Dendritic cell treated with granulocyte-macrophage colony-stimulating factor and Interleukin-4, amounts not matched to agents 40 ng/mL and 50 ng/mL, for 4 days (primary cell): ENCODE results near the gene LGR4.
A peak's percentile ranks its signal among the peaks of the same experiment; 100 is the strongest.
"Not testable (repeated sequence)": the region's sequence is repeated elsewhere in the genome, so short reads cannot be mapped to it uniquely, and the experiment has no call there.

Source experiments
- H3K27ac Mint-ChIP-seq: one replicate; pipeline ENCODE4 v1.8.0; 2022; ENCODE audit warnings: mild to moderate bottlenecking, mixed read lengths
- H3K27me3 Mint-ChIP-seq: one replicate; pipeline ENCODE4 v1.8.0; 2022; ENCODE audit warnings: mild to moderate bottlenecking, mixed read lengths
- H3K36me3 Mint-ChIP-seq: one replicate; pipeline ENCODE4 v1.8.0; 2022; ENCODE audit warnings: low read depth, mixed read lengths
- H3K4me1 Mint-ChIP-seq: one replicate; pipeline ENCODE4 v1.8.0; 2022; ENCODE audit warnings: low read depth, mixed read lengths
- H3K4me3 Mint-ChIP-seq: one replicate; pipeline ENCODE4 v1.8.0; 2022; ENCODE audit warnings: mild to moderate bottlenecking, moderate library complexity, mixed read lengths
- H3K9me3 Mint-ChIP-seq: one replicate; pipeline ENCODE4 v1.8.0; 2022; ENCODE audit warnings: mixed read lengths
- intact Hi-C: fragments of 100-400 bp; cut with micrococcal nuclease; formaldehyde crosslinking; loops from one replicate; pipeline ENCODE4 v1.15.0; 2022

Gene LGR4

GRCh38 chr11:27472398-27473016 lies at the start of gene LGR4:
Gene LGR4 (minus strand): TSS chr11:27472790. CDS start chr11:27472302, 488 bp downstream.
- peaks cover 7% of the 10 kb centered on the region for H3K36me3 Mint-ChIP-seq
- peaks cover 26% of the 10 kb centered on the region for H3K27me3 Mint-ChIP-seq
- H3K27ac Mint-ChIP-seq: peak within 1 kb of the TSS; percentile 82
- intact Hi-C loops: loop anchor here (2.0 kb wide), 1 partner anchor 34 kb away; the partner anchor contains the start of gene LIN7C
- H3K4me1 Mint-ChIP-seq: peaks cover 24% of the 10 kb centered on the region
- H3K4me3 Mint-ChIP-seq: peak within 1 kb of the TSS; percentile 87
- no peaks in the 10 kb centered on the region for H3K9me3 Mint-ChIP-seq

DNA sequence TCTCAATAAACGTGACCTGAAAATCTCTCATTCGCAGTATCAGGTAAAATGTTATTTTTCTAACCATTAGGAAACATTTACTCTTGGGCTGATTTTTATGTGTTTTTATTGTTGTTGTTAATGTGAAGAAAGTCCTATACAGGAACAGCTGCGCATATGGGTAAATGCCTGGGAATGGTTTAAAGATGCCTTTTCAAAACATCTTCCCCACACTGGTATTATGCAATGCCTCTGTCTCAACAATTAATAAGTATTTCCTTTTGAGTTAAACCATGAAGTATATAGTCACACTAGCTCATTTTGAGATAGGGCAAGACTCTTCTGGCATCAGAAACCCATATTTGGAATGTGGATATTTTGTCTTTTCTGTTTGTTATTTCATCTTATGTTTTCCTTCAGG lies 47.6 kb upstream of the LGR4 start:
- H3K9me3 Mint-ChIP-seq: no peaks in the 10 kb centered on the region
- peaks cover 3% of the 10 kb centered on the region for H3K27me3 Mint-ChIP-seq
- intact Hi-C loops: no loop called here
- no peak overlapping the region for H3K27ac Mint-ChIP-seq
- H3K4me3 Mint-ChIP-seq: no peak overlapping the region
- no peaks in the 10 kb centered on the region for H3K4me1 Mint-ChIP-seq
- H3K36me3 Mint-ChIP-seq: no peaks in the 10 kb centered on the region

DNA sequence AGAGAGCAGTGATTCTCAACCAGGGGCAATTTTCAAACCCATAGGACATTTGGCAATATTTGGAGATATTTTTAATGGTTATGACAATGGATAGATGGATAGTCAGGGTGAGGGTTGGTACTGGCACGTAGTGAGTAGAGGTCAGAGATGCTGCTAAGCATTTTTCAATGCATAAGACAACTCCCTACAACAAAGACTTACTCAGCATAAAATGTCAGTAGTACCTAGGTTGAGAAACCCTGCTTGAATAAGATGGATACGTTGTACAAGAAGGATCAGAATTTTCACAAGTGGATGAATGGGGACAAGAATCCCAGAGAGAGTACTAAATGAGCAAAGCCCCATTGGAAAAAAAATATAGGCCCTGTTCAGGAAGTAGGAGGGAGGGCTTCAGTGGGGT lies 45.9 kb upstream of the LGR4 start:
- H3K36me3 Mint-ChIP-seq: no peaks in the 10 kb centered on the region
- H3K4me3 Mint-ChIP-seq: no peak overlapping the region
- intact Hi-C loops: no loop called here
- no peaks in the 10 kb centered on the region for H3K9me3 Mint-ChIP-seq
- H3K4me1 Mint-ChIP-seq: no peaks in the 10 kb centered on the region
- H3K27ac Mint-ChIP-seq: no peak overlapping the region
- H3K27me3 Mint-ChIP-seq: peaks cover 3% of the 10 kb centered on the region

GRCh38 chr11:27517490-27517889 lies 44.9 kb upstream of the LGR4 start:
- H3K4me1 Mint-ChIP-seq, intact Hi-C loops, H3K9me3 Mint-ChIP-seq, H3K27ac Mint-ChIP-seq, H3K36me3 Mint-ChIP-seq, H3K27me3 Mint-ChIP-seq, H3K4me3 Mint-ChIP-seq: not testable (repeated sequence)

GRCh38 chr11:27514558-27514957 lies 42.0 kb upstream of the LGR4 start:
- Mint-ChIP-seq H3K4me3 (no peak overlapping the region), H3K9me3 (no peaks in the 10 kb centered on the region), H3K4me1 (peaks cover 5% of the 10 kb centered on the region), H3K27ac (no peak overlapping the region), H3K36me3 (no peaks in the 10 kb centered on the region), H3K27me3 (peaks cover 3% of the 10 kb centered on the region)
- intact Hi-C loops: no loop called here

DNA sequence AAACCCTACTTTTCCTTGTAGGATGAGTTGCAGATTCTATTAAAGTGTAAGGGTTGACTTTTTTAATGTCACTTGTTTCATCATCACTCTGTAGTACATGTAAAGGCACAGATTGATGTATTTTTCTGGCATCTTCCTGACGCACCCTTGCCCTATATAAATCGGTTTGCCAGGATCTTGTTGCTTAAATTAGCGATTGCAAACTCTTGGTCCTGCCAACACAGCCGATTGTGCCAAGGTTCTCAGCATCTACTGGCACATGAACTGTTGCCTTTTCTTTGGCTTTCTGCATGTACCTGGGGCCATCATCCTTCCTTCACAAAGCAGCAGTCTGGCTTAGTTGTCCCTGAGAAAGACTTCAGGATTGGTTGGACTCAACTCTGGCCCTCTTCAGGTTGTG lies 41.5 kb upstream of the LGR4 start:
- Mint-ChIP-seq H3K27ac (no peak overlapping the region), H3K4me1 (peaks cover 9% of the 10 kb centered on the region), H3K27me3 (peaks cover 3% of the 10 kb centered on the region), H3K9me3 (no peaks in the 10 kb centered on the region), H3K4me3 (no peak overlapping the region), H3K36me3 (no peaks in the 10 kb centered on the region)
- intact Hi-C loops: no loop called here

- Mint-ChIP-seq H3K27me3 (peaks cover 3% of the 10 kb centered on the region), H3K27ac (no peak overlapping the region), H3K36me3 (no peaks in the 10 kb centered on the region), H3K4me1 (peaks cover 16% of the 10 kb centered on the region), H3K4me3 (no peak overlapping the region), H3K9me3 (no peaks in the 10 kb centered on the region)
- intact Hi-C loops: no loop called here
Measured at GRCh38 chr11:27513389-27513788, 40.8 kb upstream of the LGR4 start.

DNA sequence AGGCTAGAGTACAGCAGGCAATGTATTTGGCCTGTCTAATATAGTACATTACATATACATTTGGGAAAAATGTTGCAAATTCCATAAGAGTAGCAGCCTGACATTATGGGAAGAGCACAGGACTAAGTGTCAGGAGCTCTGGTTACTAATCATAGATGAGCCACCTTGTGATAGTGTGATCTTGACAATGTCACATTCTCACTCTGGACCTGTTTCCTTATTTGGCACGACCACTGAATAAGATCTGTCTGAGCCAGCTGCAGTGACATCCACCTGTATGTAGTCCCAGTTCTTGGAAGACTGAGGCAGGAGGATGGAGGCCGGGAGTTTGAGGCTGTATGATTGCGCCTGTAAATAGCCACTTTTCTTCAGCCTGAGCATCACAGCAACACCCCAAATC lies 39.6 kb upstream of the LGR4 start:
- Mint-ChIP-seq H3K9me3 (no peaks in the 10 kb centered on the region), H3K27ac (no peak overlapping the region), H3K36me3 (no peaks in the 10 kb centered on the region), H3K4me1 (peaks cover 27% of the 10 kb centered on the region), H3K27me3 (no peaks in the 10 kb centered on the region), H3K4me3 (no peak overlapping the region)
- intact Hi-C loops: no loop called here

- Mint-ChIP-seq H3K4me1 (peaks cover 32% of the 10 kb centered on the region), H3K27me3 (no peaks in the 10 kb centered on the region), H3K36me3 (peaks cover 13% of the 10 kb centered on the region), H3K4me3 (no peak overlapping the region), H3K27ac (no peak overlapping the region), H3K9me3 (no peaks in the 10 kb centered on the region)
- intact Hi-C loops: no loop called here
Measured at GRCh38 chr11:27509908-27510307, 37.3 kb upstream of the LGR4 start.

- intact Hi-C loops: loop anchor here (2.0 kb wide), 2 partner anchors 35 to 145 kb away; partner anchors contain the start of genes CCDC34 and LGR4
- H3K36me3 Mint-ChIP-seq: peaks cover 18% of the 10 kb centered on the region
- no peaks in the 10 kb centered on the region for H3K27me3 Mint-ChIP-seq
- peak overlapping the region; percentile 97 for H3K27ac Mint-ChIP-seq
- peaks cover 38% of the 10 kb centered on the region for H3K4me1 Mint-ChIP-seq
- H3K4me3 Mint-ChIP-seq: peak overlapping the region; percentile 15
- H3K9me3 Mint-ChIP-seq: no peaks in the 10 kb centered on the region
Measured at GRCh38 chr11:27507557-27508322, 35.1 kb upstream of the LGR4 start.

- Mint-ChIP-seq H3K4me1 (peaks cover 38% of the 10 kb centered on the region), H3K27me3 (no peaks in the 10 kb centered on the region), H3K36me3 (peaks cover 25% of the 10 kb centered on the region), H3K27ac (peak within 1 kb of the TSS; percentile 97), H3K9me3 (no peaks in the 10 kb centered on the region), H3K4me3 (peak within 1 kb of the TSS; percentile 98)
- intact Hi-C loops: loop anchor here (2.0 kb wide), 2 partner anchors 34 to 144 kb away; partner anchors contain the start of genes CCDC34 and LGR4
Measured at GRCh38 chr11:27506200-27507182, 33.9 kb upstream of the LGR4 start, which contains the start of gene LIN7C. Gene LIN7C (minus strand): TSS chr11:27506769. CDS start chr11:27506752, 17 bp downstream.

DNA sequence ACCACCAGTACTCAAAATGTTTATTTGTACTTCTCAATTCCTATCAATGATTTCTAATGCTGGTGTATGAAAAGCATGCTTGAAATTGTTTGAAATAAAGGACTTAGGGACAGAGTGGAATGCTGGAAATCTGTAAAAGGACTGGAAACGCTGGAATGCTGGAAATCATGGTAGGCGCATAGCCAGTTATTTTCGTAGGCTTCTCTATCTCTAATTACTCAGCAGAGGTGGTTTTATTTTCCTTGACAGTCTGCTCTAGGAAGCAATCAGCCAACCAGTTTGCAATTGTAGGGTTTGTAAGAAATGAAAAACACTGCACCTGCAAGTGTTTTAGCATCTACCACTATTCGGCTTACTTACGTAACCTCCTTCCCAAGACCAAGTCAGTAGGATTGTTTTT lies 33.2 kb upstream of the LGR4 start:
- H3K27me3 Mint-ChIP-seq: no peaks in the 10 kb centered on the region
- no peaks in the 10 kb centered on the region for H3K9me3 Mint-ChIP-seq
- intact Hi-C loops: loop anchor here (2.0 kb wide), 2 partner anchors 33 to 143 kb away; partner anchors contain the start of genes CCDC34 and LGR4
- H3K36me3 Mint-ChIP-seq: peaks cover 27% of the 10 kb centered on the region
- peak overlapping the region; percentile 98 for H3K4me3 Mint-ChIP-seq
- peak overlapping the region; percentile 97 for H3K27ac Mint-ChIP-seq
- peaks cover 38% of the 10 kb centered on the region for H3K4me1 Mint-ChIP-seq

- H3K9me3 Mint-ChIP-seq: no peaks in the 10 kb centered on the region
- intact Hi-C loops: loop anchor here (5.0 kb wide), 1 partner anchor 1207 kb away; no protein-coding TSS in a partner anchor
- H3K27me3 Mint-ChIP-seq: no peaks in the 10 kb centered on the region
- H3K36me3 Mint-ChIP-seq: peaks cover 43% of the 10 kb centered on the region
- no peak overlapping the region for H3K4me3 Mint-ChIP-seq
- H3K27ac Mint-ChIP-seq: no peak overlapping the region
- H3K4me1 Mint-ChIP-seq: peaks cover 30% of the 10 kb centered on the region
Measured at GRCh38 chr11:27504205-27504604, 31.6 kb upstream of the LGR4 start.
